Lung (tissue), 12 donors: Measurements from ENCODE around the gene SNTG2. TPM values are rescaled to one million over a fixed set of nuclear protein-coding genes. Genes with fewer than 3 reads are reported as not detected.
A peak's percentile ranks its signal among the peaks of the same experiment; 100 is the strongest.
"Not testable (repeated sequence)": the region's sequence is repeated elsewhere in the genome, so short reads cannot be mapped to it uniquely, and the experiment has no call there.

Experiments used
- ATAC-seq: fragments of 200-7000 bp; cut with Tn5 transposase; one replicate; pipeline ENCODE4 v1.9.1; 2020; ENCODE audit warnings: moderate number of reproducible peaks; ENCODE audit not compliant: insufficient read depth, low FRiP score
- DNase-seq, 3 donors: peaks; one replicate each; pipeline ENCODE4 v3.0.0-alpha.2; 2013 to 2017
- H3K27ac ChIP-seq, 2 donors: one replicate each; pipeline ENCODE4 v1.5.1; 2013; ENCODE audit warnings: mild to moderate bottlenecking in 2 of 2, moderate library complexity in 2 of 2, control low read depth in 1 of 2, inconsistent platforms in 1 of 2, low read depth in 1 of 2, low read length in 1 of 2
- H3K27me3 ChIP-seq, 3 donors: one replicate each; pipeline ENCODE4 v1.5.1; 2013; ENCODE audit warnings: low read length in 2 of 3; ENCODE audit not compliant: control insufficient read depth in 3 of 3, insufficient read depth in 3 of 3
- H3K36me3 ChIP-seq, 4 donors: one replicate each; pipeline ENCODE4 v1.5.1; 2013; ENCODE audit warnings: low read length in 4 of 4, mild to moderate bottlenecking in 1 of 4, moderate library complexity in 1 of 4; ENCODE audit not compliant: control insufficient read depth in 4 of 4, insufficient read depth in 4 of 4
- H3K4me1 ChIP-seq, 5 donors: one replicate each; pipeline ENCODE4 v1.5.1; 2013; ENCODE audit warnings: low read length in 5 of 5, mild to moderate bottlenecking in 2 of 5, moderate library complexity in 1 of 5; ENCODE audit not compliant: control insufficient read depth in 5 of 5, insufficient read depth in 5 of 5
- H3K4me3 ChIP-seq: one replicate; pipeline ENCODE4 v1.5.1; 2013; ENCODE audit warnings: mild to moderate bottlenecking, control low read depth, moderate library complexity
- H3K9ac ChIP-seq, 2 donors: one replicate each; pipeline ENCODE4 v1.5.1; 2013; ENCODE audit warnings: low read length in 2 of 2, control low read depth in 1 of 2; ENCODE audit not compliant: insufficient read depth in 1 of 2
- H3K9me3 ChIP-seq, 4 donors: one replicate each; pipeline ENCODE4 v1.5.1; 2013; ENCODE audit warnings: low read length in 3 of 4, mild to moderate bottlenecking in 1 of 4, moderate library complexity in 1 of 4; ENCODE audit not compliant: control insufficient read depth in 4 of 4, insufficient read depth in 3 of 4
- WGBS, 2 donors: extraction: QIAGEN DNeasy Blood & Tissue Kit; methylation state at CpG; one replicate each; pipeline ENCODE4 v1.1.7; 2013; 5-methylcytosine and 5-hydroxymethylcytosine counted together
- polyA plus RNA-seq, 2 donors: library from polyadenylated mRNA; stranded (reverse); fragments of 200-250 nt; gene quantifications; one replicate each; pipeline ENCODE4 v1.2.1, GENCODE V29; 2013
- total RNA-seq, 2 donors: library from RNA; depleted of rRNA in 1 of 2; stranded (reverse); fragments of >200 nt in 1 of 2; gene quantifications; one replicate each; pipeline ENCODE4 v1.2.1, GENCODE V29; 2014 to 2021
- TF ChIP-seq, protein P1 (sequence below): IDR thresholded peaks from 2 replicates; pipeline ENCODE4 v1.5.1; 2012; ENCODE audit warnings: mild to moderate bottlenecking; ENCODE audit errors: control extremely low read depth, extremely low read depth
- donor health status: control.
- donor health status: control.
- donor health status: Bipolar disorder and iron deficiency.
- donor health status: healthy.
- donor health status: DM: yes; HTN: yes; CAD: no.

The SNTG2 gene
- total and polyA plus RNA-seq, 4 donors: 0.31 to 1.8 (median 1.2) TPM

DNA sequence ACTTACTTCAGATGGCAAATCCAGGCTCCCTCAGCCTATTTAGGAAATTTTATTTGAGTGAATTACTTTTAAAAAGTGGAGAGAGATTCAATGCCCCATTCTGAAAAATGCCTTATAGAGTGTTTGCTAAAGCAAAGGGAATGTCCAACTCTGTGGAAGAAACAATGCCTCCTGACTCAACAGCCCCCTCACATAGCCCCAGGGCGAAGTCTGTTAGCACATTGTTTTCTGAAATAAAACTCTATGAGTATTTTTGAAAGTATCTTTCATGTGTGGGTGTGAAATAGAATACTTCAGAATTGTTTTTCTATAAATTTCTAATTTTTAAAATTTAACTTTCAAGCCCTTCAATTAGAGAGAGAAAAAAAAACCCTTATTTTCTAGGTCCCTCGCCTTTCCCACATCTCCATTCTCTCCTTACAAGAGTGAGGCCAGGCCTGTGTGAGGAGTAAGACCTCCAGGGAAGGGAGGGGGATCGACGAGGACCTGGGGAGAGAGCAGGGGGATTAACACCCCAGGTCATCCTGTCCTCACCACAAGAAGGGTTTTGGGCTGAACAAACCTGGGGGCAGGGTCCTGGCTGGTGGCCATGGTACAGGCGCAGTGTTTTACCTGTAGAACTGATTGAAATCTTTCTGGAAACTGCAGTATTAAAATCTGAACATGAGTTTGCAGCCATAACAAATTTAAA lies 141.4 kb downstream of the SNTG2 start:
- H3K4me3 ChIP-seq: no peak overlapping the region
- H3K36me3 ChIP-seq: no peaks in the 10 kb centered on the region
- ATAC-seq (no peak), DNase-seq (no peak)
- H3K9ac ChIP-seq: no peak overlapping the region
- peaks cover 0 to 7% (median 0%) of the 10 kb centered on the region in 4 donors for H3K9me3 ChIP-seq
- H3K27me3 ChIP-seq: no peaks in the 10 kb centered on the region
- TF ChIP-seq, protein P1, sequence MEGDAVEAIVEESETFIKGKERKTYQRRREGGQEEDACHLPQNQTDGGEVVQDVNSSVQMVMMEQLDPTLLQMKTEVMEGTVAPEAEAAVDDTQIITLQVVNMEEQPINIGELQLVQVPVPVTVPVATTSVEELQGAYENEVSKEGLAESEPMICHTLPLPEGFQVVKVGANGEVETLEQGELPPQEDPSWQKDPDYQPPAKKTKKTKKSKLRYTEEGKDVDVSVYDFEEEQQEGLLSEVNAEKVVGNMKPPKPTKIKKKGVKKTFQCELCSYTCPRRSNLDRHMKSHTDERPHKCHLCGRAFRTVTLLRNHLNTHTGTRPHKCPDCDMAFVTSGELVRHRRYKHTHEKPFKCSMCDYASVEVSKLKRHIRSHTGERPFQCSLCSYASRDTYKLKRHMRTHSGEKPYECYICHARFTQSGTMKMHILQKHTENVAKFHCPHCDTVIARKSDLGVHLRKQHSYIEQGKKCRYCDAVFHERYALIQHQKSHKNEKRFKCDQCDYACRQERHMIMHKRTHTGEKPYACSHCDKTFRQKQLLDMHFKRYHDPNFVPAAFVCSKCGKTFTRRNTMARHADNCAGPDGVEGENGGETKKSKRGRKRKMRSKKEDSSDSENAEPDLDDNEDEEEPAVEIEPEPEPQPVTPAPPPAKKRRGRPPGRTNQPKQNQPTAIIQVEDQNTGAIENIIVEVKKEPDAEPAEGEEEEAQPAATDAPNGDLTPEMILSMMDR: no peak
- no peaks in the 10 kb centered on the region for H3K4me1 ChIP-seq
- WGBS, 2 donors: 83 to 85% methylated on average over 5 of the region's 5 CpGs
- no peak overlapping the region for H3K27ac ChIP-seq

DNA sequence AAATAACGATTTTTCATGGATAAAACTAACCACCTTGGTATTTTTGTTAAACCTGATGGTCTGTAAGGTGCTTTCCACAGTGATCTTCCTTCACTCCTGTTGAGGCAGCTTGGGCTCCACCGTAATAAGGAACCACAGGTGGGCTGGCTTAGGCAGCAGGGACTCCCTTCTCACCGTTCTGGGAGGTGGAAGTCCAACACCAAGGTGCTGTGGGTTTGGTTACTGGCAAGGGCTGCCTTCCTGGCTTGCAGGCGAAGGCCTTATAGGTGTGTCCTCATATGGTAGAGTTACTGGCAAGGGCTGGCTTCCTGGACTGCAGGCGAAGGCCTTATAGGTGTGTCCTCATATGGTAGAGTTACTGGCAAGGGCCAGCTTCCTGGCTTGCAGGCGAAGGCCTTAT lies 143.0 kb downstream of the SNTG2 start:
- not testable (repeated sequence) for DNase-seq, ATAC-seq, H3K4me3 ChIP-seq, H3K36me3 ChIP-seq, H3K9ac ChIP-seq, H3K9me3 ChIP-seq, H3K27ac ChIP-seq, H3K27me3 ChIP-seq, H3K4me1 ChIP-seq
- WGBS, 2 donors: 76 to 88% methylated on average over 4 to 5 of the region's 6 CpGs

DNA sequence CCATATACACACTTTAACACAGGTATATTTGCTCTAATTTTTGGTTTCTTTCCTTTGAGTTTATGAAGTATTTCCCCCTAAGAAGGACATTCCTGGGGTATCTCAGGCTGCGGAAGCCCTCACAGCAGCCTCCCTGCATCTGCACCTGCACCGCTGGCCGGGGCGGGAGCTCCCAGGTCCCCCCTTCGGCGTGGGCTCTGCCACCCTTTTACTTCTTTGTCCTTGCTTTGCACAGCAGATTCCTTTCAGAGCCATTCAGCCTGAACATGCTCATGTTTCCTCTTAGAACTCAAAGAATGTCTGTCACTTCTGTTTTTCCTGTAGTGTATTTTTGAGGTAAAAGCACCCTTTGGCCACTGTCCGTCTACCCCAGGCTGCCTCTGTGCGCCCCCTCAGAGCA lies 146.5 kb downstream of the SNTG2 start:
- WGBS, 2 donors: 78 to 83% methylated on average over 8 of the region's 8 CpGs
- H3K4me1 ChIP-seq: no peaks in the 10 kb centered on the region
- H3K27me3 ChIP-seq: no peaks in the 10 kb centered on the region
- H3K9ac ChIP-seq: no peak overlapping the region
- H3K4me3 ChIP-seq: no peak overlapping the region
- peak in 1 of 3 donors; percentile 8 for DNase-seq
- TF ChIP-seq, protein P1: no peak
- H3K9me3 ChIP-seq: peaks cover 0 to 2% (median 0%) of the 10 kb centered on the region in 4 donors
- no peaks in the 10 kb centered on the region for H3K36me3 ChIP-seq
- ATAC-seq: no peak
- no peak overlapping the region for H3K27ac ChIP-seq

DNA sequence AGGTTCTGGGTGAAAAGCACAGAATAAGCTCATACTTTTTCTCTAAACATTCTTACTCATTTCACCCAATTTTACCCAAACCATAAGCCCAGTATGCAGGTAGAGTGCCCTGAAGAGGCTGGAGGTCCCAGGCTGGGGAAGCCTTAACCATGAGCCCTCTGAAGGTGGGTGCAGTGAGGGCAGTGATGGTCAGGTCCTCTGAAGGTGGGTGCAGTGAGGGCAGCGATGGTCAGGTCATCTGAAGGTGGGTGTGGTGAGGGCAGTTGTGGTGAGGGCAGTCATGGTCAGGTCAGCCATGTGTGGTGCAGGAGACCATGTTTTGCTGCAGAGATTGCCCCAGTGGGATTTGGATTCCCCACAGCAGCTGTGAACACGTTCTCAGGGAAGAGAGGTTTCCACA lies 148.8 kb downstream of the SNTG2 start:
- WGBS, 2 donors: 66 to 76% methylated on average over 2 of the region's 2 CpGs
- Histone ChIP-seq H3K4me3 (no peak overlapping the region), H3K36me3 (no peaks in the 10 kb centered on the region), H3K9ac (no peak overlapping the region), H3K4me1 (no peaks in the 10 kb centered on the region), H3K9me3 (peaks cover 0 to 2% (median 0%) of the 10 kb centered on the region in 4 donors), H3K27ac (no peak overlapping the region), H3K27me3 (no peaks in the 10 kb centered on the region)
- TF ChIP-seq, protein P1: no peak
- DNase-seq (no peak), ATAC-seq (no peak)
